VCaP (cell line): Measurements from ENCODE around the gene COL8A1.

Source experiments
- H3K27ac ChIP-seq: fragments of 450-650 bp; 2 replicates; pipeline ENCODE4 v1.5.1; 2017
- CTCF ChIP-seq: fragments of 450-650 bp; conservative IDR thresholded peaks from 2 replicates; pipeline ENCODE4 v1.5.1; 2017; ENCODE audit warnings: mild to moderate bottlenecking, moderate library complexity

Gene COL8A1

GRCh38 chr3:99845331-99845730 lies 206.9 kb downstream of the COL8A1 start:
- TF ChIP-seq CTCF, result no peak
- no peak overlapping the region for H3K27ac ChIP-seq

- no peak overlapping the region for H3K27ac ChIP-seq
- no peak for TF ChIP-seq CTCF
Observed at GRCh38 chr3:99845999-99846398, 207.6 kb downstream of the COL8A1 start.

- TF ChIP-seq CTCF, result no peak
- H3K27ac ChIP-seq, result no peak overlapping the region
Observed at GRCh38 chr3:99846477-99847160, 208.2 kb downstream of the COL8A1 start.

- TF ChIP-seq CTCF, result no peak
Observed at GRCh38 chr3:99848433-99848832, 210.0 kb downstream of the COL8A1 start.

More at GRCh38 chr3:99848433-99848832, 210.0 kb downstream of the COL8A1 start:
- no peak overlapping the region for H3K27ac ChIP-seq
